Measurements from ENCODE around the gene PIEZO1. TPM values are rescaled to one million over a fixed set of nuclear protein-coding genes. Genes with fewer than 3 reads are reported as not detected.

PIEZO1 gene
- total RNA-seq, 5 donors from 2014 or later (not counting 1 experiment from before 2014, with no cell fraction given) = 139 to 274 (median 240) TPM

GRCh38 chr16:88779406-88780141, 5.4 kb downstream of the PIEZO1 start:
- Mint-ChIP-seq H3K27ac (peak overlapping the region; percentile 91 to 96), H3K36me3 (no peaks in the 10 kb centered on the region), H3K27me3 (no peaks in the 10 kb centered on the region), H3K4me1 (peaks cover 51 to 68% (median 56%) of the 10 kb centered on the region in 3 donors), H3K4me3 (peak overlapping the region in 2 of 3 donors; percentile 66 to 74), H3K9me3 (no peaks in the 10 kb centered on the region)
- CTCF ChIA-PET = no interaction called here
- Histone ChIP-seq H3K27ac (ENCODE audit: low read length) (peak overlapping the region; percentile 79), H3K4me3 (ENCODE audit: control insufficient read depth in 1 of 2, extremely low read depth in 1 of 2, low read length in 1 of 2) (no peak overlapping the region), H3K4me1 (ENCODE audit: control insufficient read depth in 1 of 2, extremely low read depth in 1 of 2, insufficient read depth in 2 of 2, low read length in 2 of 2) (peaks cover 31 to 77% of the 10 kb centered on the region in 2 experiments), H3K9me3 (no peaks in the 10 kb centered on the region), H3K36me3 (ENCODE audit: control insufficient read depth in 2 of 2, extremely low read depth in 1 of 2, insufficient read depth in 1 of 2, low read length in 1 of 2) (peaks cover 0 to 10% of the 10 kb centered on the region in 2 donors), H3K27me3 (replicated peaks in 1 of 2; ENCODE audit: control insufficient read depth in 2 of 2, extremely low read depth in 1 of 2, insufficient read depth in 2 of 2, low read length in 1 of 2) (no peaks in the 10 kb centered on the region)
- DNase-seq (no peak), ATAC-seq (replicated peaks in 1 of 4) (no peak)
- POLR2A ChIA-PET = interaction anchor here in 1 of 2 donors (0.6 kb wide), 2 partner anchors 17 to 636 kb away, joined by 4 to 13 read pairs; no protein-coding TSS in a partner anchor
- 89% methylated on average over 17 of the region's 34 CpGs for WGBS (ENCODE audit: insufficient coverage)

GRCh38 chr16:88778541-88779065, 6.4 kb downstream of the PIEZO1 start:
- ChIA-PET CTCF (no interaction called here), POLR2A (interaction anchor here in 1 of 2 donors (0.7 kb wide), 1 partner anchor 412 kb away, joined by 4 read pairs; no protein-coding TSS in a partner anchor)
- Histone ChIP-seq H3K4me1 (ENCODE audit: control insufficient read depth in 1 of 2, extremely low read depth in 1 of 2, insufficient read depth in 2 of 2, low read length in 2 of 2) (peaks cover 30 to 80% of the 10 kb centered on the region in 2 experiments), H3K27ac (ENCODE audit: low read length) (no peak overlapping the region), H3K4me3 (ENCODE audit: control insufficient read depth in 1 of 2, extremely low read depth in 1 of 2, low read length in 1 of 2) (no peak overlapping the region), H3K9me3 (no peaks in the 10 kb centered on the region), H3K36me3 (ENCODE audit: control insufficient read depth in 2 of 2, extremely low read depth in 1 of 2, insufficient read depth in 1 of 2, low read length in 1 of 2) (peaks cover 0 to 10% of the 10 kb centered on the region in 2 donors), H3K27me3 (replicated peaks in 1 of 2; ENCODE audit: control insufficient read depth in 2 of 2, extremely low read depth in 1 of 2, insufficient read depth in 2 of 2, low read length in 1 of 2) (no peaks in the 10 kb centered on the region)
- DNase-seq (no peak), ATAC-seq (replicated peaks in 1 of 4) (no peak)
- H3K27me3 Mint-ChIP-seq = no peaks in the 10 kb centered on the region
- H3K4me1 Mint-ChIP-seq = peaks cover 49 to 69% (median 55%) of the 10 kb centered on the region in 3 donors
- H3K27ac Mint-ChIP-seq = peak overlapping the region in 1 of 2 donors; percentile 63
- H3K36me3 Mint-ChIP-seq = no peaks in the 10 kb centered on the region
- 88% methylated on average over 27 of the region's 30 CpGs for WGBS (ENCODE audit: insufficient coverage)
- peak overlapping the region in 1 of 3 donors; percentile 13 for H3K4me3 Mint-ChIP-seq
- H3K9me3 Mint-ChIP-seq = no peaks in the 10 kb centered on the region

GRCh38 chr16:88778271-88778525, 6.8 kb downstream of the PIEZO1 start:
- no peak for DNase-seq
- no peaks in the 10 kb centered on the region for H3K27me3 ChIP-seq (replicated peaks in 1 of 2; ENCODE audit: control insufficient read depth in 2 of 2, extremely low read depth in 1 of 2, insufficient read depth in 2 of 2, low read length in 1 of 2)
- Mint-ChIP-seq H3K27me3 (no peaks in the 10 kb centered on the region), H3K36me3 (no peaks in the 10 kb centered on the region), H3K27ac (peak overlapping the region; percentile 34 to 63), H3K4me1 (peaks cover 45 to 65% (median 51%) of the 10 kb centered on the region in 3 donors), H3K9me3 (no peaks in the 10 kb centered on the region), H3K4me3 (peak overlapping the region in 1 of 3 donors; percentile 13)
- ATAC-seq (replicated peaks in 1 of 4) = no peak
- H3K27ac ChIP-seq (ENCODE audit: low read length) = no peak overlapping the region
- H3K9me3 ChIP-seq = no peaks in the 10 kb centered on the region
- H3K4me3 ChIP-seq (ENCODE audit: control insufficient read depth in 1 of 2, extremely low read depth in 1 of 2, low read length in 1 of 2) = no peak overlapping the region
- peaks cover 27 to 80% of the 10 kb centered on the region in 2 experiments for H3K4me1 ChIP-seq (ENCODE audit: control insufficient read depth in 1 of 2, extremely low read depth in 1 of 2, insufficient read depth in 2 of 2, low read length in 2 of 2)
- ChIA-PET CTCF (interaction anchor here in 1 of 2 donors (0.6 kb wide), 1 partner anchor 24 kb away, joined by 5 read pairs; no protein-coding TSS in a partner anchor), POLR2A (interaction anchor here in 1 of 2 donors (0.7 kb wide), 1 partner anchor 36 kb away, joined by 3 read pairs; no protein-coding TSS in a partner anchor)
- peaks cover 0 to 10% of the 10 kb centered on the region in 2 donors for H3K36me3 ChIP-seq (ENCODE audit: control insufficient read depth in 2 of 2, extremely low read depth in 1 of 2, insufficient read depth in 1 of 2, low read length in 1 of 2)
- WGBS (ENCODE audit: insufficient coverage) = 100% methylated on average over 2 of the region's 7 CpGs

- Histone ChIP-seq H3K4me1 (ENCODE audit: control insufficient read depth in 1 of 2, extremely low read depth in 1 of 2, insufficient read depth in 2 of 2, low read length in 2 of 2) (peaks cover 26 to 79% of the 10 kb centered on the region in 2 experiments), H3K4me3 (ENCODE audit: control insufficient read depth in 1 of 2, extremely low read depth in 1 of 2, low read length in 1 of 2) (no peak overlapping the region), H3K36me3 (ENCODE audit: control insufficient read depth in 2 of 2, extremely low read depth in 1 of 2, insufficient read depth in 1 of 2, low read length in 1 of 2) (peaks cover 0 to 10% of the 10 kb centered on the region in 2 donors), H3K27me3 (replicated peaks in 1 of 2; ENCODE audit: control insufficient read depth in 2 of 2, extremely low read depth in 1 of 2, insufficient read depth in 2 of 2, low read length in 1 of 2) (no peaks in the 10 kb centered on the region), H3K9me3 (no peaks in the 10 kb centered on the region), H3K27ac (ENCODE audit: low read length) (no peak overlapping the region)
- DNase-seq (no peak), ATAC-seq (replicated peaks in 1 of 4) (no peak)
- peaks cover 39 to 59% (median 46%) of the 10 kb centered on the region in 3 donors for H3K4me1 Mint-ChIP-seq
- H3K36me3 Mint-ChIP-seq = no peaks in the 10 kb centered on the region
- CTCF ChIA-PET = interaction anchor here in 1 of 2 donors (0.6 kb wide), 1 partner anchor 25 kb away, joined by 5 read pairs; no protein-coding TSS in a partner anchor
- H3K4me3 Mint-ChIP-seq = peak overlapping the region in 1 of 3 donors; percentile 13
- no peaks in the 10 kb centered on the region for H3K27me3 Mint-ChIP-seq
- H3K9me3 Mint-ChIP-seq = no peaks in the 10 kb centered on the region
- POLR2A ChIA-PET = interaction anchor here in 1 of 2 donors (0.7 kb wide), 1 partner anchor 36 kb away, joined by 3 read pairs; no protein-coding TSS in a partner anchor
- H3K27ac Mint-ChIP-seq = peak overlapping the region; percentile 34 to 63
- WGBS (ENCODE audit: insufficient coverage) = 76% methylated on average over 19 of the region's 34 CpGs
These were observed 7.3 kb downstream of the PIEZO1 start for GRCh38 chr16:88777471-88778270.

- DNase-seq (no peak), ATAC-seq (replicated peaks in 1 of 4) (no peak)
- H3K27me3 ChIP-seq (replicated peaks in 1 of 2; ENCODE audit: control insufficient read depth in 2 of 2, extremely low read depth in 1 of 2, insufficient read depth in 2 of 2, low read length in 1 of 2) = no peaks in the 10 kb centered on the region
- no peaks in the 10 kb centered on the region for H3K36me3 Mint-ChIP-seq
- H3K9me3 ChIP-seq = no peaks in the 10 kb centered on the region
- no peak overlapping the region for H3K4me3 Mint-ChIP-seq
- CTCF ChIA-PET = interaction anchor here in 1 of 2 donors (0.7 kb wide), 1 partner anchor 441 kb away, joined by 8 read pairs; no protein-coding TSS in a partner anchor
- no peaks in the 10 kb centered on the region for H3K9me3 Mint-ChIP-seq
- H3K36me3 ChIP-seq (ENCODE audit: control insufficient read depth in 2 of 2, extremely low read depth in 1 of 2, insufficient read depth in 1 of 2, low read length in 1 of 2) = peaks cover 0 to 10% of the 10 kb centered on the region in 2 donors
- peak overlapping the region in 1 of 2 donors; percentile 55 for H3K27ac Mint-ChIP-seq
- no peak overlapping the region for H3K27ac ChIP-seq (ENCODE audit: low read length)
- H3K4me3 ChIP-seq (ENCODE audit: control insufficient read depth in 1 of 2, extremely low read depth in 1 of 2, low read length in 1 of 2) = no peak overlapping the region
- POLR2A ChIA-PET = no interaction called here
- peaks cover 24 to 47% (median 33%) of the 10 kb centered on the region in 3 donors for H3K4me1 Mint-ChIP-seq
- H3K4me1 ChIP-seq (ENCODE audit: control insufficient read depth in 1 of 2, extremely low read depth in 1 of 2, insufficient read depth in 2 of 2, low read length in 2 of 2) = peaks cover 10 to 76% of the 10 kb centered on the region in 2 experiments
- H3K27me3 Mint-ChIP-seq = no peaks in the 10 kb centered on the region
- WGBS (ENCODE audit: insufficient coverage) = 87% methylated on average over 11 of the region's 18 CpGs
These were observed 9.2 kb downstream of the PIEZO1 start for GRCh38 chr16:88775825-88776224.
